ENCODE measurements around the gene CCDC126. TPM values are rescaled to one million over a fixed set of nuclear protein-coding genes. Genes with fewer than 3 reads are reported as not detected.

Gene CCDC126
- total and polyA plus RNA-seq, 2 of the 8 experiments (the other 6 are each of a cell fraction or from before 2014, with no cell fraction given): 1.4 to 5.3 TPM

DNA sequence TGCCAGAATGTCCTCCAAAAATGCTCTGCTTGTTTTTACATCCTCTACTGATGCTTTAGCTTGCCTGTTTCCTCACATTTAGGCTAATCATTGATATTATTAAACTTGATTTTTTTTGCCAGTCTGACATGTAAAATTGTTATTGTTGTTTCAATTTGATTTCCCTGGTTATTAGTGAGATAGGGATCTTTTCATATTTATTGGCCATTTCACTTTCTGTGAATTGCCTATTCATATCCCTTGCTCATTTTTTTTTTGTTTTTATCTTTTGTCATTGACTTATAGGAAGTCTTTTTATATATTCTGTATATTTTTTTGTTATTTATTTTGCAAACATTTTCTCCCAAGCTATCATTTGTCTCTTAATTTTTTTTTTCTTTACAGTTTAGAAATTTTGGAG, 96.0 kb downstream of the CCDC126 start:
- H3K23ac ChIP-seq (ENCODE audit: insufficient read length): no peak overlapping the region
- H4K91ac ChIP-seq (replicated peaks; ENCODE audit: insufficient read length, low read length): no peak overlapping the region
- no peak overlapping the region for H2BK15ac ChIP-seq (ENCODE audit: low read length)
- no peak overlapping the region for H3K27ac ChIP-seq (ENCODE audit: low read depth, low read length)
- H3K9ac ChIP-seq (replicated peaks in 1 of 4; ENCODE audit: extremely low read depth in 1 of 4, low read depth in 3 of 4, low read length in 3 of 4): no peak overlapping the region
- no peak overlapping the region for H4K8ac ChIP-seq (ENCODE audit: extremely low read depth, insufficient read depth, low read length)
- H2AK5ac ChIP-seq (ENCODE audit: low read depth, low read length): no peak overlapping the region
- H3K4me1 ChIP-seq (replicated peaks in 1 of 4; ENCODE audit: control insufficient read depth in 3 of 4, insufficient read depth in 4 of 4, low read length in 3 of 4): no peaks in the 10 kb centered on the region
- H3K79me1 ChIP-seq (ENCODE audit: low read depth, low read length): no peaks in the 10 kb centered on the region
- H2BK12ac ChIP-seq (ENCODE audit: low read depth, low read length): no peak overlapping the region
- no peaks in the 10 kb centered on the region for H3K79me2 ChIP-seq (ENCODE audit: control insufficient read depth in 1 of 2, insufficient read depth in 2 of 2, low read length in 2 of 2)
- H2AFZ ChIP-seq (ENCODE audit: low read length): no peak overlapping the region
- no peak overlapping the region for H3K4me3 ChIP-seq (ENCODE audit: extremely low read depth in 1 of 4, insufficient read depth in 2 of 4, low read depth in 3 of 4, low read length in 4 of 4)
- no peak overlapping the region for H3K4ac ChIP-seq (replicated peaks; ENCODE audit: insufficient read length, low read depth, low read length)
- ChIA-PET CTCF (ENCODE audit: partially characterized antibody) (interaction anchor here (7.5 kb wide), 1 partner anchor 15 kb away, joined by 79 read pairs; the partner anchor contains the start of gene STK31), POLR2A (ENCODE audit: partially characterized antibody) (interaction anchor here (1.4 to 2.7 kb wide), 2 partner anchors 9 to 12 kb away, joined by 3 to 12 read pairs; partner anchors contain the start of gene FAM221A)
- no peaks in the 10 kb centered on the region for H3K9me3 ChIP-seq (ENCODE audit: insufficient read depth in 2 of 2, low read depth in 1 of 2, low read length in 1 of 2)
- FAIRE-seq (no peak), DNase-seq (ENCODE audit: low read depth in 1 of 2, low spot score in 2 of 2) (no peak)
- no peak overlapping the region for H3K14ac ChIP-seq (ENCODE audit: insufficient read length)
- H3K4me2 ChIP-seq (ENCODE audit: insufficient read depth in 1 of 2, low read depth in 2 of 2, low read length in 2 of 2): no peak overlapping the region
- no peaks in the 10 kb centered on the region for H3K23me2 ChIP-seq (ENCODE audit: low read depth, low read length)
- H3K27me3 ChIP-seq (replicated peaks in 1 of 4; ENCODE audit: control insufficient read depth in 3 of 4, extremely low read depth in 1 of 4, insufficient read depth in 3 of 4, low read length in 3 of 4): no peaks in the 10 kb centered on the region
- H4K5ac ChIP-seq (ENCODE audit: insufficient read length, low read depth, low read length): no peak overlapping the region
- H3K36me3 ChIP-seq (ENCODE audit: control insufficient read depth in 2 of 4, insufficient read depth in 4 of 4, low read length in 3 of 4): peaks cover 3 to 42% (median 28%) of the 10 kb centered on the region in 4 experiments; a peak in 6 of 8 replicates
- no peak overlapping the region for H2BK120ac ChIP-seq (replicated peaks; ENCODE audit: low read depth, low read length)
- H4K20me1 ChIP-seq (replicated peaks in 1 of 2; ENCODE audit: control insufficient read depth in 1 of 2, insufficient read depth in 2 of 2, low read length in 2 of 2): peaks cover 0 to 1% of the 10 kb centered on the region in 2 experiments
- H3K18ac ChIP-seq (ENCODE audit: extremely low read depth, low read length): no peak overlapping the region
- no peak overlapping the region for H2BK5ac ChIP-seq (ENCODE audit: low read depth, low read length)
- no peak overlapping the region for H3K56ac ChIP-seq (replicated peaks; ENCODE audit: insufficient read length, low read depth, low read length)
- no peak overlapping the region for H2BK20ac ChIP-seq (ENCODE audit: low read length)
- TF ChIP-seq, protein P1, sequence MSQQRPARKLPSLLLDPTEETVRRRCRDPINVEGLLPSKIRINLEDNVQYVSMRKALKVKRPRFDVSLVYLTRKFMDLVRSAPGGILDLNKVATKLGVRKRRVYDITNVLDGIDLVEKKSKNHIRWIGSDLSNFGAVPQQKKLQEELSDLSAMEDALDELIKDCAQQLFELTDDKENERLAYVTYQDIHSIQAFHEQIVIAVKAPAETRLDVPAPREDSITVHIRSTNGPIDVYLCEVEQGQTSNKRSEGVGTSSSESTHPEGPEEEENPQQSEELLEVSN (IDR thresholded peaks at IDR 0.05): no peak
- TF ChIP-seq EZH2 (IDR thresholded peaks at IDR 0.05; ENCODE audit: low read depth, low read length, severe bottlenecking) (no peak), EGR1 (IDR thresholded peaks at IDR 0.05; ENCODE audit: borderline replicate concordance, low read depth, low read length) (no peak), NRF1 (IDR thresholded peaks at IDR 0.05; ENCODE audit: low read depth, low read length) (no peak)
